ENCODE data around the gene CAMKK2.

DNA sequence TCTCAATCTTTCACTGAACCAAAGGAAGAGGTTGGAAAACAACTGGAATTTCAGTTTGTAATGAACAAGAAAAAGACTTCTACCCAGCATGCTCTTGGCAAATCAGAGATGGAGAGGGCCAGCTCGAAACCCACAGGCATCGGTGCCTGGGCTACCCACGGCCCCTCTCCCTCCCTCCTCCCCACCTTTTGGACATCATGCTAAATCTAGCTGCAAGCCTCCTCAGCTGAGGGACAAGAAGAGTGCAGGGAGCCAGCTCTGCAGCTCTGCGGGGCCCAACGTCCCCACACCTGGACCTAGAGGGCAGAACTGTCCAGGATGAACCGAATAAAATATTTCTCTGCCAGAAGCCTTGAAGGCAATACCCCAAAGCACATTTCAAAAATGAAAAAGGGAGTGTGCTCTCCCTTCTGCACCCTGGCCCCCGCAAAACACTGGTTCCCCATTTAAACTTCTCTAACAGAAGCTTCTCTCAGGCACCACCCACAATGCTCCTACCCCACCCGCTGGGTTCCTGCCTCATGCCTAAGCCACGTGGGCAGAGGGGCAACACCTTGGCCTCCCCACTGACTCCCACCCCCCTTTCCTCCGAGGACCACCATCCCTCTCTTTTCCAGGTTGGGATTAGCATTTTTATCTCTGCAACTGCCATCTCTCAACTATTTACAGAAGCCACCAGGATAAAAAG lies 8.2 kb downstream of the CAMKK2 start:
- TF ChIP-seq, protein P1, sequence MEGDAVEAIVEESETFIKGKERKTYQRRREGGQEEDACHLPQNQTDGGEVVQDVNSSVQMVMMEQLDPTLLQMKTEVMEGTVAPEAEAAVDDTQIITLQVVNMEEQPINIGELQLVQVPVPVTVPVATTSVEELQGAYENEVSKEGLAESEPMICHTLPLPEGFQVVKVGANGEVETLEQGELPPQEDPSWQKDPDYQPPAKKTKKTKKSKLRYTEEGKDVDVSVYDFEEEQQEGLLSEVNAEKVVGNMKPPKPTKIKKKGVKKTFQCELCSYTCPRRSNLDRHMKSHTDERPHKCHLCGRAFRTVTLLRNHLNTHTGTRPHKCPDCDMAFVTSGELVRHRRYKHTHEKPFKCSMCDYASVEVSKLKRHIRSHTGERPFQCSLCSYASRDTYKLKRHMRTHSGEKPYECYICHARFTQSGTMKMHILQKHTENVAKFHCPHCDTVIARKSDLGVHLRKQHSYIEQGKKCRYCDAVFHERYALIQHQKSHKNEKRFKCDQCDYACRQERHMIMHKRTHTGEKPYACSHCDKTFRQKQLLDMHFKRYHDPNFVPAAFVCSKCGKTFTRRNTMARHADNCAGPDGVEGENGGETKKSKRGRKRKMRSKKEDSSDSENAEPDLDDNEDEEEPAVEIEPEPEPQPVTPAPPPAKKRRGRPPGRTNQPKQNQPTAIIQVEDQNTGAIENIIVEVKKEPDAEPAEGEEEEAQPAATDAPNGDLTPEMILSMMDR (conservative IDR thresholded peaks at IDR 0.05 in 1 of 2, IDR thresholded peaks at IDR 0.05 in 1 of 2; ENCODE audit: low read depth in 1 of 2, low read length in 2 of 2): no peak
- no peak for TF ChIP-seq EZH2 (IDR thresholded peaks at IDR 0.05; ENCODE audit: low read length, missing control alignments)

Measured in fibroblast of lung (primary cell).